Endothelial cell of umbilical vein (primary cell): ENCODE measurements around the gene ACSBG1. TPM values are rescaled to one million over a fixed set of nuclear protein-coding genes. Genes with fewer than 3 reads are reported as not detected.

Source experiments
- BruUV-seq: library from RNA; stranded (reverse); fragments of 400-500 nt; replicated peaks from 2 replicates; lab custom pipeline; 2021; lab: Mats Ljungman, UMichigan
- CTCF ChIA-PET: fragments of 300-600, 350-600 bp; sonication (Branson Sonifier 250); formaldehyde crosslinking; loops from one replicate; lab custom pipeline; 2021; ENCODE audit warnings: antibody characterized with exemption, inconsistent platforms; lab: Charles Lee
- POLR2A ChIA-PET: fragments of 300-600, 350-600 bp; sonication (Branson Sonifier 250); formaldehyde crosslinking; loops from one replicate; lab custom pipeline; 2021; ENCODE audit warnings: antibody characterized with exemption, inconsistent platforms; lab: Charles Lee
- DNase-seq: peaks from one replicate; pipeline ENCODE4 v3.0.0-alpha.2; 2011; ENCODE audit warnings: low read depth, low spot score
- FAIRE-seq: peaks from 2 replicates; lab custom pipeline; 2011; peaks lifted over from hg19 to GRCh38; lab: Jason Lieb, UNC
- H2AFZ ChIP-seq: 2 replicates; pipeline ENCODE4 v1.6.0; 2012; ENCODE audit warnings: low read depth, low read length, control low read depth, inconsistent platforms
- H3K27ac ChIP-seq: 2 replicates; pipeline ENCODE4 v1.5.1; 2011; ENCODE audit warnings: low read depth, mild to moderate bottlenecking, control low read depth, low read length, moderate library complexity; ENCODE audit not compliant: insufficient read depth
- H3K27me3 ChIP-seq, 2 experiments: 2 replicates each; pipeline versions ENCODE4 v1.6.0 to v1.6.1; 2011; ENCODE audit warnings: low read length in 2 of 2, mixed read lengths in 1 of 2; ENCODE audit not compliant: control insufficient read depth in 2 of 2, insufficient read depth in 2 of 2
- H3K36me3 ChIP-seq, 2 experiments: 2 replicates in 1 of 2; 3 replicates in 1 of 2; pipeline ENCODE4 v1.5.1; 2011; ENCODE audit warnings: low read length in 2 of 2, mild to moderate bottlenecking in 1 of 2, moderate library complexity in 1 of 2; ENCODE audit not compliant: control insufficient read depth in 2 of 2, insufficient read depth in 2 of 2; ENCODE audit errors: extremely low read depth in 1 of 2
- H3K4me1 ChIP-seq: 3 replicates; pipeline ENCODE4 v1.5.1; 2011; ENCODE audit warnings: mild to moderate bottlenecking, low read length; ENCODE audit not compliant: control insufficient read depth, insufficient read depth; ENCODE audit errors: extremely low read depth
- H3K4me2 ChIP-seq: 2 replicates; pipeline ENCODE4 v1.6.1; 2011; ENCODE audit warnings: low read length, control low read depth, mixed read lengths; ENCODE audit not compliant: insufficient read depth
- H3K4me3 ChIP-seq, 3 experiments: fragments of 200-600 bp in 1 of 3; sonication (generic), shearing (Covaris generic) in 1 of 3; replicated peaks in 1 of 3; 2 replicates each; pipeline ENCODE4 v1.5.1; 2011 to 2016; ENCODE audit warnings: control low read depth in 3 of 3, low read length in 3 of 3, mild to moderate bottlenecking in 2 of 3, inconsistent platforms in 1 of 3, low read depth in 1 of 3, moderate library complexity in 1 of 3; ENCODE audit not compliant: insufficient read depth in 1 of 3
- H3K79me2 ChIP-seq: 2 replicates; pipeline ENCODE4 v1.6.0; 2012; ENCODE audit warnings: low read length, inconsistent platforms; ENCODE audit not compliant: control insufficient read depth, insufficient read depth
- H3K9ac ChIP-seq: replicated peaks from 2 replicates; pipeline ENCODE3; 2011; ENCODE audit warnings: low read length, control low read depth; ENCODE audit not compliant: insufficient read depth; ENCODE audit errors: extremely low read depth
- H3K9me1 ChIP-seq: replicated peaks from 3 replicates; pipeline ENCODE4 v1.6.0; 2011; ENCODE audit warnings: mild to moderate bottlenecking, low read length; ENCODE audit not compliant: control insufficient read depth, insufficient read depth; ENCODE audit errors: extremely low read depth
- H3K9me3 ChIP-seq: replicated peaks from 2 replicates; pipeline ENCODE4 v1.5.1; 2012; ENCODE audit warnings: low read length, inconsistent platforms; ENCODE audit not compliant: control insufficient read depth, insufficient read depth
- H4K20me1 ChIP-seq: replicated peaks from 2 replicates; pipeline ENCODE3; 2011; ENCODE audit warnings: mild to moderate bottlenecking, low read length; ENCODE audit not compliant: control insufficient read depth, insufficient read depth; ENCODE audit errors: extremely low read depth
- CTCF ChIP-seq, 2 donors: IDR thresholded peaks; 1 replicate in 1 of 2; 2 replicates in 1 of 2; pipeline ENCODE4 v1.5.1; 2011; ENCODE audit warnings: low read length in 2 of 2, mild to moderate bottlenecking in 2 of 2, moderate library complexity in 2 of 2, control low read depth in 1 of 2, inconsistent platforms in 1 of 2, low read depth in 1 of 2; ENCODE audit not compliant: insufficient read depth in 1 of 2; ENCODE audit errors: extremely low read depth in 1 of 2
- EZH2 ChIP-seq: IDR thresholded peaks from 2 replicates; pipeline ENCODE4 v1.6.1; 2012; ENCODE audit warnings: borderline replicate concordance, low read depth, mild to moderate bottlenecking, moderate library complexity, low read length, inconsistent platforms; ENCODE audit not compliant: severe bottlenecking
- FOS ChIP-seq: IDR thresholded peaks from 2 replicates; pipeline ENCODE4 v1.6.1; 2011; ENCODE audit warnings: mild to moderate bottlenecking, low read length, moderate library complexity, borderline replicate concordance; ENCODE audit not compliant: insufficient read depth
- GATA2 ChIP-seq: IDR thresholded peaks from 2 replicates; pipeline ENCODE4 v1.7.0; 2011; ENCODE audit warnings: low read depth, mild to moderate bottlenecking, moderate library complexity, mixed read lengths, low read length; ENCODE audit not compliant: insufficient read length, insufficient read depth
- JUN ChIP-seq: IDR thresholded peaks from 2 replicates; pipeline ENCODE4 v1.6.1; 2011; ENCODE audit warnings: borderline replicate concordance, low read depth; ENCODE audit not compliant: insufficient read length, insufficient read depth
- MYC ChIP-seq: IDR thresholded peaks from one replicate; pipeline ENCODE4 v1.6.1; 2011; ENCODE audit warnings: mild to moderate bottlenecking, low read depth, low read length
- POLR2A ChIP-seq: IDR thresholded peaks from 2 replicates; pipeline ENCODE4 v1.6.1; 2012; ENCODE audit warnings: low read depth, mild to moderate bottlenecking, control low read depth, low read length
- POLR2AphosphoS5 ChIP-seq: IDR thresholded peaks from 2 replicates; pipeline ENCODE4 v1.6.1; 2012; ENCODE audit warnings: low read depth, mild to moderate bottlenecking, control low read depth, low read length, moderate library complexity; ENCODE audit not compliant: insufficient read depth
- dilution Hi-C: fragments of 300-500 bp; cut with MboI; formaldehyde crosslinking; loops from one replicate; pipeline ENCODE4 v1.15.0; 2019; ENCODE audit warnings: low sequenced_read_pairs; ENCODE audit not compliant: extremely low pct_ligation_motif_present
- intact Hi-C: fragments of 100-400 bp; cut with micrococcal nuclease; formaldehyde crosslinking; loops from one replicate; pipeline ENCODE4 v1.10.0; 2022
- polyA plus RNA-seq, 4 experiments: library from polyadenylated mRNA; depleted of rRNA in 3 of 4; stranded (reverse) in 3 of 4; unstranded in 1 of 4; fragments of >200 nt; gene quantifications; 2 replicates each; pipeline versions ENCODE4 v1.2.1 to v1.2.3, GENCODE V29; 2011 to 2012; ENCODE audit warnings: missing spikeins in 1 of 4
- total RNA-seq: library from RNA; stranded (reverse); gene quantifications from 2 replicates; pipeline ENCODE4 v1.2.3, GENCODE V29; 2021
- TF ChIP-seq, protein P1 (sequence below): IDR thresholded peaks from 2 replicates; pipeline ENCODE4 v1.6.1; 2011; ENCODE audit not compliant: insufficient read depth, insufficient read length

The ACSBG1 gene
- total and polyA plus RNA-seq, 2 donors (not counting 3 experiments of a cell fraction or from before 2014, with no cell fraction given): not detected

DNA sequence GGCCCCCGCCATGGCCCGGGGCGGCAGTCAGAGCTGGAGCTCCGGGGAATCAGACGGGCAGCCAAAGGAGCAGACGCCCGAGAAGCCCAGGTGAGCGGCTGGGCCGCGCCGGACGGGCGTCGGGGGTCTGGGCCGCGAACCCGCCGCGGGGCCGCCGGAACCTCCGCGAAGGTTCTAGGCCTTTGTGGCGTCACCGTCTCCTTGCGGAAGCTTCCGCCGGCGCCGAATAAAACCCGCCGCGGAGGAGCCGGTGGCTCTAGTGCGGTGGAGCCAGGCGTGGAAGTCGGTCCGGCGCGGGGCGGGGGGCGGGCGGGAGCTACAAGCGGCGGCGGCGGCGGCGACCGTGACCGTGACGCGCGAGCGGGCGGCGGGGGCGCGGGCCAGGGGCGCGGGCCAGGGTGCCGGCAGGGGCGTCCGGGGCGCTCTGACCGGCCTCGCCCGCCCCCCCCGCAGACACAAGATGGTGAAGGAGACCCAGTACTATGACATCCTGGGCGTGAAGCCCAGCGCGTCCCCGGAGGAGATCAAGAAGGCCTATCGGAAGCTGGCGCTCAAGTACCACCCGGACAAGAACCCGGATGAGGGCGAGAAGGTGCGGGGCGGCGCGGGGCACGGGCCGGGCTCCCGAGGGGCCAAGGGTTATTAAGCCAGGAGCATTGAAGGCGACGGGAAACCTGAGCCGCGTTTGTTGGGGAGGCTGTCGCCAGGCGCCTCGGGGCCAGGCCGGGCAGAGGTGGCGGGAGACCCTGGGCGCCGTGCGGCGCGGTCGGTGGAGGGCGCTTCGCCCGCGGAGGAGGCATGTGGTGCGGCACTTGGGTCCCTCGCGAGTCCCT is 30.2 kb upstream of the ACSBG1 start, which contains the start of gene DNAJA4:
DNAJA4 (plus strand) TSS at position 259 of the 833 bp plus-strand sequence; CDS start at position 461, 202 bp downstream.
- DNase-seq: peak; percentile 42
- intact Hi-C loops: no loop called here
- no peaks in the 10 kb centered on the region for H3K27me3 ChIP-seq
- H3K9ac ChIP-seq: peak within 1 kb of the TSS; percentile 85
- peaks cover 19% of the 10 kb centered on the region for H3K79me2 ChIP-seq
- ChIA-PET CTCF (interaction anchor here (0.7 to 2.8 kb wide), 3 partner anchors 35 to 158 kb away, joined by 3 to 11 read pairs (median 3); partner anchors contain the start of gene SKIC8), POLR2A (interaction anchor here (0.6 to 0.8 kb wide), 2 partner anchors 32 to 149 kb away, joined by 3 to 4 read pairs; no protein-coding TSS in a partner anchor)
- no peaks in the 10 kb centered on the region for H3K36me3 ChIP-seq
- H3K4me3 ChIP-seq: peak within 1 kb of the TSS; percentile 44 to 64 (median 57)
- no TSS peak for BruUV-seq
- H2AFZ ChIP-seq: peak within 1 kb of the TSS; percentile 97
- no peaks in the 10 kb centered on the region for H3K9me1 ChIP-seq
- H4K20me1 ChIP-seq: no peaks in the 10 kb centered on the region
- H3K4me2 ChIP-seq: peak within 1 kb of the TSS; percentile 66
- peak; percentile 76 for FAIRE-seq
- TF ChIP-seq EZH2 (no peak), JUN (no peak), GATA2 (no peak), MYC (no peak), POLR2A (peak; percentile 39), FOS (no peak), CTCF (IDR thresholded peaks at IDR 0.05; ENCODE audit: extremely low read depth in 1 of 2, insufficient read depth in 1 of 2, low read depth in 1 of 2, low read length in 2 of 2) (peak in 1 of 2 donors; percentile 26), POLR2AphosphoS5 (peak; percentile 58)
- TF ChIP-seq, protein P1, sequence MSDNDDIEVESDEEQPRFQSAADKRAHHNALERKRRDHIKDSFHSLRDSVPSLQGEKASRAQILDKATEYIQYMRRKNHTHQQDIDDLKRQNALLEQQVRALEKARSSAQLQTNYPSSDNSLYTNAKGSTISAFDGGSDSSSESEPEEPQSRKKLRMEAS: no peak
- H3K4me1 ChIP-seq: peaks cover 7% of the 10 kb centered on the region
- dilution Hi-C loops: no loop called here
- H3K9me3 ChIP-seq: no peaks in the 10 kb centered on the region
- H3K27ac ChIP-seq: peak within 1 kb of the TSS; percentile 41
